ENCODE results near the gene SSTR5. TPM values are rescaled to one million over a fixed set of nuclear protein-coding genes. Genes with fewer than 3 reads are reported as not detected.
A peak's percentile ranks its signal among the peaks of the same experiment; 100 is the strongest.

The SSTR5 gene
- polyA plus RNA-seq, 4 donors: 0.11 to 0.34 (median 0.23) TPM

GRCh38 chr16:1119766-1120576 lies 47.4 kb downstream of the SSTR5 start:
- DNase-seq (ENCODE audit: low read depth in 4 of 4, low spot score in 3 of 4): no peak

GRCh38 chr16:1120577-1120941 lies 48.0 kb downstream of the SSTR5 start:
- DNase-seq (ENCODE audit: low read depth in 4 of 4, low spot score in 3 of 4): no peak

GRCh38 chr16:1121009-1121408 lies 48.5 kb downstream of the SSTR5 start:
- no peak for DNase-seq (ENCODE audit: low read depth in 4 of 4, low spot score in 3 of 4)

- no peak for DNase-seq (ENCODE audit: low read depth in 4 of 4, low spot score in 3 of 4)
Observed at GRCh38 chr16:1121601-1122397, 49.3 kb downstream of the SSTR5 start.

- no peak for DNase-seq (ENCODE audit: low read depth in 4 of 4, low spot score in 3 of 4)
Observed at GRCh38 chr16:1122398-1122765, 49.8 kb downstream of the SSTR5 start.

- DNase-seq (ENCODE audit: low read depth in 4 of 4, low spot score in 3 of 4): no peak
Observed at GRCh38 chr16:1123525-1124230, 51.1 kb downstream of the SSTR5 start.

GRCh38 chr16:1124291-1124690 lies 51.7 kb downstream of the SSTR5 start:
- DNase-seq (ENCODE audit: low read depth in 4 of 4, low spot score in 3 of 4): no peak

GRCh38 chr16:1124795-1125194 lies 52.2 kb downstream of the SSTR5 start:
- DNase-seq (ENCODE audit: low read depth in 4 of 4, low spot score in 3 of 4): no peak

GRCh38 chr16:1125471-1125870 lies 52.9 kb downstream of the SSTR5 start:
- peak in 3 of 4 donors; percentile 38 to 66 (median 65) for DNase-seq (ENCODE audit: low read depth in 4 of 4, low spot score in 3 of 4)

- DNase-seq (ENCODE audit: low read depth in 4 of 4, low spot score in 3 of 4): no peak
Observed at GRCh38 chr16:1126044-1126443, 53.5 kb downstream of the SSTR5 start.

- DNase-seq (ENCODE audit: low read depth in 4 of 4, low spot score in 3 of 4): no peak
Observed at GRCh38 chr16:1126586-1126985, 54.0 kb downstream of the SSTR5 start.

- no peak for DNase-seq (ENCODE audit: low read depth in 4 of 4, low spot score in 3 of 4)
Observed at GRCh38 chr16:1127101-1127500, 54.6 kb downstream of the SSTR5 start.

GRCh38 chr16:1127971-1128715 lies 55.6 kb downstream of the SSTR5 start:
- no peak for DNase-seq (ENCODE audit: low read depth in 4 of 4, low spot score in 3 of 4)

GRCh38 chr16:1129106-1129960 lies 56.8 kb downstream of the SSTR5 start:
- DNase-seq (ENCODE audit: low read depth in 4 of 4, low spot score in 3 of 4): no peak

GRCh38 chr16:1130382-1130781 lies 57.8 kb downstream of the SSTR5 start:
- no peak for DNase-seq (ENCODE audit: low read depth in 4 of 4, low spot score in 3 of 4)

Other genes starting within 250 kb of the SSTR5 start
- 10 to 100 TPM; 14.2 to 19.9 (median 16.9) TPM for gene LMF1, start 101.8 kb upstream of the SSTR5 start, polyA plus RNA-seq (ENCODE audit: insufficient read length in 4 of 4)
- 1 to 10 TPM; 2.6 to 5.7 (median 4.0) TPM for gene SOX8, start 91.0 kb upstream of the SSTR5 start, polyA plus RNA-seq (ENCODE audit: insufficient read length in 4 of 4)
- under 1 TPM in 1 of 4 donors, not detected in 3; 0.05 TPM for gene C1QTNF8, start 23.5 kb downstream of the SSTR5 start, polyA plus RNA-seq (ENCODE audit: insufficient read length in 4 of 4)
- gene CACNA1H, start 80.4 kb downstream of the SSTR5 start, polyA plus RNA-seq (ENCODE audit: insufficient read length in 4 of 4): 10 to 100 TPM; 17.1 to 31.1 (median 18.5) TPM
- 1 to 10 TPM in 2 of 4 donors, under 1 TPM in 2; 0.47 to 1.6 (median 0.90) TPM for gene TPSG1, start 152.5 kb downstream of the SSTR5 start, polyA plus RNA-seq (ENCODE audit: insufficient read length in 4 of 4)
- gene TPSB2, start 157.4 kb downstream of the SSTR5 start, polyA plus RNA-seq (ENCODE audit: insufficient read length in 4 of 4): under 1 TPM in 1 of 4 donors, not detected in 3; 0.16 TPM
- under 1 TPM in 3 of 4 donors, not detected in 1; 0.09 to 0.36 (median 0.25) TPM for gene TPSAB1, start 168.0 kb downstream of the SSTR5 start, polyA plus RNA-seq (ENCODE audit: insufficient read length in 4 of 4)
- under 1 TPM in 1 of 4 donors, not detected in 3; 0.55 TPM for gene TPSD1, start 183.3 kb downstream of the SSTR5 start, polyA plus RNA-seq (ENCODE audit: insufficient read length in 4 of 4)
- gene UBE2I, start 236.9 kb downstream of the SSTR5 start, polyA plus RNA-seq (ENCODE audit: insufficient read length in 4 of 4): 100 to 1,000 TPM; 169 to 186 (median 176) TPM